HG03342 (cell line): ENCODE measurements around the gene SLC35F3.
"Not testable (repeated sequence)": the region's sequence is repeated elsewhere in the genome, so short reads cannot be mapped to it uniquely, and the experiment has no call there.

Source experiments
- ATAC-seq: cut with Tn5 transposase; IDR thresholded peaks from one replicate; pipeline ENCODE4 v1.9.1; 2021; ENCODE audit warnings: mild to moderate bottlenecking, moderate library complexity; ENCODE audit not compliant: unreplicated experiment

The SLC35F3 gene

DNA sequence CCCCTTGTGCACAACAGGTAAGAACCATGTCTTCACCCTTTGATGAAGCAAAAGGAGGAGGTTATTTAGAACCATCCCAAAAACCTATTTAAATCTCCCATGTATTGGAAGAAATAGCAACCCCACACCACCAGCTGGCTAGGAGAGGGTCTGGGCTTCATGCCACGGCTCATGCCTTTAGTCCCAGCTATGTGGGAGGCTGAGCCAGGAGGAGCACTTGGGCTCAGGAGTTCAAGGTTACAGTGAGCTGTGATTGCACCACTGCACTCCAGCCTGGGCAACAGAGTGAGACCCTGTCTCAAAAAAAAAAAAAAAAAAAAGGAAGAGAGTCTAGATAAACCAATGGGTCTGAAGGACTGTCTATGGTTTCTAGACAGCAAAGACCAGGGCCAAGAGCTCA, 270.9 kb downstream of the SLC35F3 start:
- no peak for ATAC-seq

DNA sequence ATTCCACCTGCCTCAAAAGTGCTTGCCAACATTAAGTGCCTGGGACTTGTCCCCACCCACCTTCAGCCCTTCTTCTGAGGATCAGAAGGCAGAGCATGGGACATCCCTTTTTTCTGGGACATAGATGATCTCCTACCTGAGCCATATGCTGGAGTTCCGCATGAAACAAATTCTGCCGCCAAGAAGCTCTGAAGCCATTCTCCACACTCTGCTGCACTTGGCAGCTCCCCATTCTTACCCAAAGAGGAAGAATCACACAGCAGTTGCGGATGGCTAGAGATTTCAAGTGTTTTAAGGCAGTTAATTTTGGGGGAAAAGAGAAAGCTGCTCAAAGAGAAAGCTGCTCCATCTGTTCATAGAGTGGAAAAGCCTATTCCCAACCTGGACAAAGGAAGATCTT, 271.5 kb downstream of the SLC35F3 start:
- no peak for ATAC-seq

DNA sequence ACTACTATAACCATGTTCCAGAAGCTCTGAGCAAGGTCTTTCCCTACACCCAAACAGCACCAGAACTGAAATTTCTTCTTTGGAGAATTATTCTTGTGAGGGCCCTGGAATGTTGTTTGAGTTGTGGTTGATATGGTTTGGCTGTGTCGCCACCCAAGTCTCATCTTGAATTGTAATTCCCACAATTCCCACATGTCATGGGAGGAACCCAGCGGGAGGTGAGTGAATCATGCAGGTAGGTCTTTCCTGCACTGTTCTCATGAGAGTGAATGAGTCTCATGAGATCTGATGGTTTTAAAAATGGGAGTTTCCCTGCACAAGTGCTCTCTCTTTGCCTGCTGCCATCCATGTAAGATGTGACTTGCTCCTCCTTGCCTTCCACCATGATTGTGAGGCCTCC, 272.4 kb downstream of the SLC35F3 start:
- not testable (repeated sequence) for ATAC-seq

DNA sequence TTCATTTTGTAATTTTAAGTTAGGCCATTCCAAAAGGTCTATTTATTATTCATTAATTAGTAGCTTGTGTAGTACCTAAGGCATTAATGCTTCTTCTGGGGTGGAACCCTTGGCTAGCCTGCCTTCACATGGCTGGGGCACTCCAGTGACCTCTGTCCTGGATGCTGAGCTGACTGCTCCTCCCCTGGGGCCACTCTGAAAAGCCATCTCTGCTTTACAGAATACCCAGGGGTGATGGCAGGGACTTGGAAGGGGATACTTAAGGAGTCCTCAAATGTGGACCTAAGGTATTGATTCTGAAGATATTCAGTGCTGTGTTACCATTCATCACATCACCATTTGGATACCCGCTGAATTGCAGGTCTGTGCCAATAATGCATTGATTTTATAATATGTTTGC, 281.0 kb downstream of the SLC35F3 start:
- no peak for ATAC-seq

GRCh38 chr1:234186037-234186688, 281.7 kb downstream of the SLC35F3 start:
- no peak for ATAC-seq

- ATAC-seq, result no peak
Measured at GRCh38 chr1:234188454-234188792, 283.9 kb downstream of the SLC35F3 start.

DNA sequence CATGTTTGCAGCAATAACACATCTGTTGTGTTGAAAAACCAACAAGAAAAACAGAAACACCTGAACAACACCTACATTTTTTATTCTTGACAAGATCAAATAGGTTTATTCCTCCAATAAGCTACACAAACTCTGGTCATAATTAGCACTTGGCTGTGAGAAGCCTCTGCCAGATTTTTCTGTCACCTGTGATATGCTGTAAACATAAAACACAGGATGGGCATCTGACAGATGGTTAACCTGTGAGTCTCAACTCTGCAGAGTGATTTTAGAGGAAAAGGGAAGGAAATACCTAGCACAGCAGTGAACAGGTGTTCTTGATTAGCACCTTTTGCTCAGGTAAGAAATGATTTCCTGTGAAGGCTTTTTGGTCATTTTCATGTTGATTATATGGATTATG, 293.4 kb downstream of the SLC35F3 start:
- no peak for ATAC-seq

- ATAC-seq, result no peak
Measured at GRCh38 chr1:234199476-234200127, 295.1 kb downstream of the SLC35F3 start.

DNA sequence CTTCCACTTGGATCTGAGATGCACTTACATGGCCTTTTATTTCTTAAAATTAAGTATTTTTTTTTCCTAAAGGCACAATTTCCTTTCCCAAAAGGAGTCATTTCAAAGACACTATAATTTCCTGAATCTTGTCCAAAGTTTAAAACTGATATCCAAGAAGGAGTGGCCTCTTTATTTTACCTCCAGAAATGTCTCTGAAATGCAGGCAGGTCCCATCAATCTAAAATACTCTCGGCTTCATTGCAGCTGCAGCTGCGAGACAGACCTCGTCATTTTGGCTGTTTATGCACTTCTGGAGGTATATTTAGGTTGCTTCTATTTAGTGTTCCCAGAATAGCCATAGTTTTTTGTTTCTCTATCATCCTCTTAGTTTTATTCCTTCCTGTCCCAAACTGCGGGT, 296.1 kb downstream of the SLC35F3 start:
- ATAC-seq, result no peak

- ATAC-seq, result no peak
Measured at GRCh38 chr1:234201600-234201999, 297.1 kb downstream of the SLC35F3 start.

- no peak for ATAC-seq
Measured at GRCh38 chr1:234205966-234206365, 301.5 kb downstream of the SLC35F3 start.

- ATAC-seq, result no peak
Measured at GRCh38 chr1:234206651-234207284, 302.3 kb downstream of the SLC35F3 start.

- ATAC-seq, result no peak
Measured at GRCh38 chr1:234208351-234208750, 303.9 kb downstream of the SLC35F3 start.

GRCh38 chr1:234208791-234209190, 304.3 kb downstream of the SLC35F3 start:
- no peak for ATAC-seq

- not testable (repeated sequence) for ATAC-seq
Measured at GRCh38 chr1:234210429-234210828, 306.0 kb downstream of the SLC35F3 start.

GRCh38 chr1:234211855-234212254, 307.4 kb downstream of the SLC35F3 start:
- ATAC-seq, result not testable (repeated sequence)

- no peak for ATAC-seq
Measured at GRCh38 chr1:234212764-234213657, 308.5 kb downstream of the SLC35F3 start.

- ATAC-seq, result peak; percentile 25
Measured at GRCh38 chr1:234213658-234214128, 309.2 kb downstream of the SLC35F3 start.

- peak; percentile 36 for ATAC-seq
Measured at GRCh38 chr1:234214129-234214910, 309.8 kb downstream of the SLC35F3 start.
